ENCODE results near the gene HLA-DRA.
A peak's percentile ranks its signal among the peaks of the same experiment; 100 is the strongest.
"Not testable (repeated sequence)": the region's sequence is repeated elsewhere in the genome, so short reads cannot be mapped to it uniquely, and the experiment has no call there.

The HLA-DRA gene

GRCh38 chr6:32432050-32432450, 7.6 kb upstream of the HLA-DRA start:
- DNase-seq, result peak; percentile 11

GRCh38 chr6:32433950-32434349, 5.7 kb upstream of the HLA-DRA start:
- not testable (repeated sequence) for DNase-seq

GRCh38 chr6:32436186-32436585, 3.5 kb upstream of the HLA-DRA start:
- no peak for DNase-seq

GRCh38 chr6:32436995-32437836, 2.5 kb upstream of the HLA-DRA start:
- no peak for DNase-seq

GRCh38 chr6:32439139-32439538, 548 bp upstream of the HLA-DRA start:
- DNase-seq, result no peak

- no peak for DNase-seq
Observed at GRCh38 chr6:32442243-32442667, 2.6 kb downstream of the HLA-DRA start.

GRCh38 chr6:32442977-32443552, 3.4 kb downstream of the HLA-DRA start:
- no peak for DNase-seq

GRCh38 chr6:32444433-32444832, 4.7 kb downstream of the HLA-DRA start:
- DNase-seq, result no peak

- DNase-seq, result no peak
Observed at GRCh38 chr6:32445321-32445854, 5.7 kb downstream of the HLA-DRA start.

GRCh38 chr6:32447932-32448331, 8.2 kb downstream of the HLA-DRA start:
- no peak for DNase-seq

GRCh38 chr6:32449088-32449736, 9.5 kb downstream of the HLA-DRA start:
- DNase-seq, result no peak

GRCh38 chr6:32457054-32457453, 17.4 kb downstream of the HLA-DRA start:
- DNase-seq, result no peak

- no peak for DNase-seq
Observed at GRCh38 chr6:32459781-32460424, 20.2 kb downstream of the HLA-DRA start.

- DNase-seq, result no peak
Observed at GRCh38 chr6:32460528-32460927, 20.8 kb downstream of the HLA-DRA start.

- DNase-seq, result no peak
Observed at GRCh38 chr6:32461493-32461892, 21.8 kb downstream of the HLA-DRA start.

GRCh38 chr6:32462609-32463008, 22.9 kb downstream of the HLA-DRA start:
- DNase-seq, result no peak

GRCh38 chr6:32467743-32468503, 28.2 kb downstream of the HLA-DRA start:
- not testable (repeated sequence) for DNase-seq

GRCh38 chr6:32472781-32473375, 33.2 kb downstream of the HLA-DRA start:
- no peak for DNase-seq

GRCh38 chr6:32473376-32474348, 34.0 kb downstream of the HLA-DRA start:
- not testable (repeated sequence) for DNase-seq

GRCh38 chr6:32475392-32476206, 35.9 kb downstream of the HLA-DRA start:
- DNase-seq, result no peak
